Measurements from ENCODE around the gene MCCC2. TPM values are rescaled to one million over a fixed set of nuclear protein-coding genes. Genes with fewer than 3 reads are reported as not detected.
"Not testable (repeated sequence)": the region's sequence is repeated elsewhere in the genome, so short reads cannot be mapped to it uniquely, and the experiment has no call there.

Gene MCCC2
- polyA plus RNA-seq (ENCODE audit: insufficient read length in 4 of 4) = 10 to 100 TPM; 23.6 to 70.9 (median 62.5) TPM

GRCh38 chr5:71586941-71587765 is at the start of gene MCCC2:
Gene MCCC2, plus strand, starts transcription at chr5:71587340. Its CDS starts 86 bp downstream, at chr5:71587426.
- peak; percentile 69 to 85 (median 82) for DNase-seq (ENCODE audit: low read depth in 4 of 4, low spot score in 3 of 4)

DNA sequence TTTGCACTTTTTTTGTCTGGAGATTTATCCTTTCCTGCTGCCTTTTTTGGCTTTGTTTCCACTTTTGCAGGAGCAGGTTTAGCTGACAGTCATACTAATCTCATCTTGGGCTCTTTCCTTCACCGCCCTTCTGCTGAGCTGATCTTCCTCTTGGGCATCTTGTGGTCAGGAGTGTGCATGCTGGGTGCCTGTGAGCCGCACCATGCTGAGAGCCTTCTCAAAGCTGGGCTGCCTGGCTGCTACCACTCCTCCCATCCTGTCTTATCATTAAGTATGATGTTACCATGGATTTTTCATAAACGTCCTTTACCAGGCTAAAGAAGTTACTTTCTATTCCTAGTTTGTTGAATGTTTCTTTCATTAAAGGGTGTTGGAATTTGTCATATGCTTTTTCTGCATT is 49.5 kb upstream of the MCCC2 start:
- no peak for DNase-seq (ENCODE audit: low read depth in 4 of 4, low spot score in 3 of 4)

DNA sequence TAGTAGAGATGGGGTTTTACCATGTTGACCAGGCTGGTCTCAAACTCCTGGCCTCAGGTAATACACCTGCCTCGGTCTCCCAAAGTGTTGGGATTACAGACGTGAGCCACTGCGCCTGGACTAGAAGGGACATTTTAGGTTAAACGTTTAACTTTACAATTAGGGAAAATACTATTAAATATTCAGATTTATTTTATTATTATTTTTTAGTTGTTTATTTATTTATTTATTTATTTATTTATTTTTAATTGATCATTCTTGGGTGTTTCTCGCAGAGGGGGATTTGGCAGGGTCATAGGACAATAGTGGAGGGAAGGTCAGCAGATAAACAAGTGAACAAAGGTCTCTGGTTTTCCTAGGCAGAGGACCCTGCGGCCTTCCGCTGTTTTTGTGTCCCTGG is 36.3 kb upstream of the MCCC2 start:
- not testable (repeated sequence) for DNase-seq (ENCODE audit: low read depth in 4 of 4, low spot score in 3 of 4)

GRCh38 chr5:71551582-71551981 is 35.6 kb upstream of the MCCC2 start:
- DNase-seq (ENCODE audit: low read depth in 4 of 4, low spot score in 3 of 4) = not testable (repeated sequence)

GRCh38 chr5:71552026-71552749 is 35.0 kb upstream of the MCCC2 start:
- not testable (repeated sequence) for DNase-seq (ENCODE audit: low read depth in 4 of 4, low spot score in 3 of 4)

- no peak for DNase-seq (ENCODE audit: low read depth in 4 of 4, low spot score in 3 of 4)
Observed at GRCh38 chr5:71563161-71563560, 24.0 kb upstream of the MCCC2 start.

DNA sequence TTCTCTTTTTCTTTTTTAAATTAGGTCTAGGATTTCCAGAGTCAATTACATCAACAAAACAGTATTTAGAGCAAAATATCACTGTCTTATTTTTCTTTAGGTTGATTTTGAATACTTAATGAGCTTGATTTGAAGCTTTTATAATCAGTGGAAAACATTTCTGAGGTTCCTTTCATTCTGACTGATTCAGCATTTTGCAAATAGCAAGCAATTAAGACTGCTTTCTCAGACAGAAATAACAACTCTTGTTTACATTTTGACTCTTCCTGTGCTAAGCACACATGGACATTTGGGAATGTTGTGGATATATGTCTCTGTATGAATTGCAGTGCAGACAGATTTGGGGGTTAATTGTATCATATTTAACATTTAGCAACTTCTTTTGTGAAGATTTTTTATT is 22.2 kb upstream of the MCCC2 start:
- DNase-seq (ENCODE audit: low read depth in 4 of 4, low spot score in 3 of 4) = no peak

DNA sequence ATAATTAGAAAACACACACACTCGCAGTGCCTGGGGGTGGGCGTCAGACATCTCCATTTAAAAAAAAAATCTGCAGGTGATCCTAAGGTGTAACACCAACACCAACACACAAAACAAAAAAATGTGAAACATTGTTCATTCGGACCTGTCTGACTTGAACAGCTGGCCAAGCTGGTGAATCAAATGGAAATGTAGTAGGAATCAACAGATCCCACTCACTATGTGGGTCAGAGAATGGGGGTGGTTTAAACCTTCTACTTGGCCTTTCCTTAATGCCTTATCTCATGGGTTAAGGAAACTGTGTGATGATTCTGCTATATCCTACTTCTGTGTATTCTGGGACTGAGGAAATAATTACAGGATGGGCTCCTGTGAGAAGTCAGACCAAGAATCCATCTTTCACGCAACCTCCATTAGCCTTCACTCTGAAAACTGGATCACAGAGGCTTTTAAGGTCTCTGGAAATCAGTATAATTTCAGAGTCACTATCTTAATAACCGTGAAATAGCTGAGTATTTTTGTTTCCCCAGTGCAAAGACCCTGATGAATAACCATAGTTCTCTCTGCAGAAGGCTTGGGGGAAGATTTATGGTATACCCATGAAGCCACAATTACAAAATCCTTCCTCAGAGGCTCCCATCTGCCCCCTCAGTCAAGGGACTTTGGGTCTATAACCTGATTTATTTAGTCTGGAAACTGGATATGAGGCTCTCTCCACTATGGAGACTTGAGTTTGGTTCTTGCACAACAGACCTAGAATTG is 17.2 kb upstream of the MCCC2 start:
- no peak for DNase-seq (ENCODE audit: low read depth in 4 of 4, low spot score in 3 of 4)

DNA sequence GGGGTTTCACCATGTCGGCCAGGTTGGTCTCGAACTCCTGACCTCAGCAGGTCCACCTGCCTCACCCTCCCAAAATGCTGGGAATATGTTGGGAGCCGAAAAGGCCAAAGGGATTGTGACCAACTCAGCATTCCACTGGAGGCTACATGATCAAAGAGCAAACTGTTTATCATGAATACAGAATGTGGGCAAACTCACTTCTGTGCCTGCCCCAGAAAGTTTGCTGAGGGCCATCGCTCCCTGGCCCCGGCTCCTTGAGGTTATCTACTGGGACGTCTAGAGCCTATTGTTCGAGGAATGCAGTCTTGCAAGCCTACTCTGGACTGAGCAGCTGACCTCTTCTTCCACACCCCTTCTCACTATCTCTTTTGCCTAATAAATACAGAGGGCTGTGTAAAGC is 15.3 kb upstream of the MCCC2 start:
- DNase-seq (ENCODE audit: low read depth in 4 of 4, low spot score in 3 of 4) = not testable (repeated sequence)

DNA sequence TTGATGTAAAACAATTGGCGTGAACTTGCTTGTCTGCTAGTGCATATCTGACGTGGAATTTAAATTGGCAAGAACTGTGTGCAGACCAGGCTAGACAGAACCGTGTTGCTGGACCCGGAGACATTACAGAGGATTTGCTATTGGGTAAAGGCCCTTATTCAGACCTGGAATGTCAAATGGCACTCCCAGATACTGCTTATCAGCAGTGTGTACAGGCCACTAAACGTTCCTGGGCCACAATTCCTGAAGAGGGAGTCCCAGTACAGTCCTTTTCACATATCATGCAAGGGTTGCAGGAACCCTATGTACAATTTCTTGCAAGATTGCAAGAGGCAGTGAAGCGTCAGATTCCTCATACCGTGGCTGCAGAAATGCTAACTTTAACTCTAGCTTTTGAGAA is 13.5 kb upstream of the MCCC2 start:
- peak in 2 of 4 donors; percentile 6 to 8 for DNase-seq (ENCODE audit: low read depth in 4 of 4, low spot score in 3 of 4)

DNA sequence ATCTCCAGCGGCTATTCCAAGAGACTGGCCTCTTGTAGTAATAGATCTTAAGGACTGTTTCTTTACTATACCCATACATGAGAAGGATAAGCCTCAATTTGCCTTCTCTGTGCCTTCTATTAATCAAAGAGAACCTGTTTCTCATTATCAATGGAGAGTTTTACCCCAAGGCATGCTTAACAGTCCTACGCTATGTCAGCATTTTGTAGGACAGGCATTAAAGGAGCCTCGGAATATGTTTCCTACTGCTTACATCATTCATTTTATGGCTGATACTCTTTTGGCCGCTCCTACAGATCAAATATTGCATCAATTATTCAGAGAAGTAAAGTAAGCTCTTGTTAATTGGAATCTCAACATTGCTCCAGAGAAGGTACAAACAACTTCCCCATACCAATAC is 11.6 kb upstream of the MCCC2 start:
- not testable (repeated sequence) for DNase-seq (ENCODE audit: low read depth in 4 of 4, low spot score in 3 of 4)

DNA sequence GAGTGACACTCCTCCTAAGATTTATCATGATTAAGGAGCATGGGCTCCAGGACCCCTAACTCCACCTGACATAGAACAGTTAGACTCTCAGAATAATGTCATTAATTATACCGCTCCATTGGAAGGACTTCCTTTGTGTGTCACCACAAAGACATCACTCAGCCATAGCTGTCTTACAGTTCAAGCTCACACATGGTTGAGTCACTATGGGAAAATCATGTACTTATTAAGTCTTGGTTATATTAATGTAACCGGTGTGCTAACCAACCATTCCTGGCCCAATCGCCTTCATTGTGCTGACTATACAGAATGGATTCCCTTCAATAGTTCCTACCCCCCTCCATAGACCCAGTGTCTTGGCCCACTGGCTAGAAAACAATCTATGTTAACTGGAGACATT is 10.9 kb upstream of the MCCC2 start:
- no peak for DNase-seq (ENCODE audit: low read depth in 4 of 4, low spot score in 3 of 4)

DNA sequence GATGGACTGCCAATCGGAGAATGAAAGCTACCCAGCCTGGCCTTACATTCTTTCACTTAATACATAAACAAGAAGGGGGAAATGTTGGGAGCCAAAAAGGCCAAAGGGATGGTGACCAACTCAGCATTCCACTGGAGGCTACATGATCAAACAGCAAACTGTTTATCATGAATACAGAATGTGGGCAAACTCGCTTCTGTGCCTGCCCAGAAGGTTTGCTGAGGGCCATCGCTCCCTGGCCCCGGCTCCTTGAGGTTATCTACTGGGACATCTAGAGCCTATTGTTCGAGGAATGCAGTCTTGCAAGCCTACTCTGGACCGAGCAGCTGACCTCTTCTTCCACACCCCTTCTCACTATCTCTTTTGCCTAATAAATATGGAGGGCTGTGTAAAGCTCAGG is 9.3 kb upstream of the MCCC2 start:
- not testable (repeated sequence) for DNase-seq (ENCODE audit: low read depth in 4 of 4, low spot score in 3 of 4)

GRCh38 chr5:71582945-71583584 is 4.1 kb upstream of the MCCC2 start:
- no peak for DNase-seq (ENCODE audit: low read depth in 4 of 4, low spot score in 3 of 4)

- peak in 1 of 4 donors; percentile 3 for DNase-seq (ENCODE audit: low read depth in 4 of 4, low spot score in 3 of 4)
Observed at GRCh38 chr5:71586052-71586940, 844 bp upstream of the MCCC2 start.

GRCh38 chr5:71587766-71588532 is 809 bp downstream of the MCCC2 start:
- DNase-seq (ENCODE audit: low read depth in 4 of 4, low spot score in 3 of 4) = no peak

DNA sequence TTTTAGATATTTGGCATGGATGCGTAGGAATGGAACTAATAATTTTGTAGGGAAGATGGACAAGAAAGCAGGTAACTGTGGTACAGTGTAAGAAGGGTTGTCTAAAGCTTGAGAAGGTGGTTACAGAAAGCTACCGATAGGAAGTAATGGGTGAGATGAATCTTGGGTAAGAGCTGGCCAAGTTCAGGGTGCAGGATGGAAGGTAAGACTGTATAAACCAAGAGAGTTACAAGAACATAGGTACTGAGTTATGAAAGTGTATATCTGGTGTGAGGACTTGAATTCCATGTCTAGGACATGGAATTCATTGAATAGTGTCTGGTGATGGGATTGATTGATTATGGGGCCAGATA is 1.4 kb downstream of the MCCC2 start:
- no peak for DNase-seq (ENCODE audit: low read depth in 4 of 4, low spot score in 3 of 4)

DNA sequence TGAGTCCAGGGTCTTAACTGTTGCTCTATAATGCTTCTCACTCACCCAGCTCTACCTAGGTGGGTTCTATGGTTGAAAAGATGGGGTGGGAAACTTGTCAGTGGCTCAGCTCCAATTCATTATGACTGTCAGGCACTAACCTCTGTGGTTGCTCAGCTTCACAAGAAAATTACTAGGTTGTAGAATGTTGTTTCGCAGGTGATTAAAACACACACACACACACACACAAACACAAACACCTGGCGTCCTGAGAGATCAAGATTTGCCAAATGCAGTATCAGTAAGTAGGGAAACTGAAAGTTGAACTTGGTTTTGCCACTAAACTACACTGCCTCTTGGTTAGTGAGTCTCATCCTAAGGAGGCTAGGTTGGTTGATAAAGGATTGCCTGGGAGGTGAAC is 2.8 kb downstream of the MCCC2 start:
- DNase-seq (ENCODE audit: low read depth in 4 of 4, low spot score in 3 of 4) = no peak

DNA sequence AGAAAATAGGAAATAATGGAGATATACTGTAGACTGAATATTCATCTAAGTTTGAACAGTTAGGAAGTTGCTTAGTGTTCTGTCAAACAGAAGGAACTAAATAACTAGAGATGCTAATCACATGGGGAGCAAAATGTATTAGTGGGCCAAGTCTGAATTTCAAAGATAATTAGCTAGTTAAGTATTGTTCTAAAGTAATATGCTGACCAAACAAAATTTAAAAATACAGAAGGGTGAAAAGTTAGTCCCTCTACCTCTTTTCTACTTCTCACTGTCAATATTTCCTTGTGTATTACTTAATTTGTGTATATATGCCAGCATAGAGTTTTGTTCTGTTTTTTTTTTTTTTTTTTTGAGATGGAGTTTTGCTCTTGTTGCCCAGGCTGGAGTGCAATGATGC is 4.0 kb downstream of the MCCC2 start:
- no peak for DNase-seq (ENCODE audit: low read depth in 4 of 4, low spot score in 3 of 4)
